GM21576 (cell line): ENCODE data around the gene MAML1.

Experiments
- ATAC-seq: cut with Tn5 transposase; IDR thresholded peaks from one replicate; pipeline ENCODE4 v1.9.1; 2021; ENCODE audit warnings: mild to moderate bottlenecking, moderate library complexity; ENCODE audit not compliant: unreplicated experiment

MAML1 gene

DNA sequence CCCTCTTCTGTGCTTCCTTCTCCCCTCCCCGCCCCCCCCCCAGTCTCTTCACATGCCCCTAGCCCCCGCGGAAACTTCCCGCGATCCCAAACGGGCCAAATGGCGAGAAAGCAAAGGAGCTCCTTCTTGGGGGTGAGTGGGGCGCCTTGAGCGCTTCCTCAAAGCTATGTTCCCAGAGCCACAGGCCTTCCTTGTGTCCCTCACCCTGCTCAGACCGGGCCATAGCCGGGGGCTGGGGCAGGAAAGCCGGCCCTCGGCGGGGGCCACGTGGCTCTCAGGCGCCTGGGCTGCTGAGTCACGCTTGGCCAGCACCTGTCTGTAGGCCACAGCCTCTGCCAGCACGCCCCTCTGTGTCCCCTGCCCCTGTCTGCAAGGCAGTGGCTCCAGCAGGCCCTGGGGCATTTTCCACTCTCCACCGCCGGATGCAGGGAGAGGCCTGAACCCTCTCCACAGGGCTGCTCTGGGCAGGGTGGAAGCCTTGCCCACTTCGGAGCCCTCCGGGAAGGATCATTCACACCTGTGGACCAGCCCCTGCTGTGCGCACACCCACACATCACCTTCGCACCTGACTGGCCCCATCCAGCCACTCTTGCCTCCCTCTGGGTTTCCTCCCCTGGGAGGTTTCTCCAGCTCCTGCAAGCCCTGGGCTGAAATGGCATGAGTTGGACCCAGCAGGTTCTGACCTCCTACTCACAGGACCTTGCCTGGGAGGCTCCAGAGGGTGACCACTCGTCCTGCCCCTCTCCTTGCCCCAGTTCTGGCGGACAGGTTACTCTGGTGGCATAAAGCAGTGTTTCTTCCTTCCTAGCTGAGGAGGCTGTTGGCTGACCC, 86.9 kb downstream of the MAML1 start:
- peak; percentile 19 for ATAC-seq

DNA sequence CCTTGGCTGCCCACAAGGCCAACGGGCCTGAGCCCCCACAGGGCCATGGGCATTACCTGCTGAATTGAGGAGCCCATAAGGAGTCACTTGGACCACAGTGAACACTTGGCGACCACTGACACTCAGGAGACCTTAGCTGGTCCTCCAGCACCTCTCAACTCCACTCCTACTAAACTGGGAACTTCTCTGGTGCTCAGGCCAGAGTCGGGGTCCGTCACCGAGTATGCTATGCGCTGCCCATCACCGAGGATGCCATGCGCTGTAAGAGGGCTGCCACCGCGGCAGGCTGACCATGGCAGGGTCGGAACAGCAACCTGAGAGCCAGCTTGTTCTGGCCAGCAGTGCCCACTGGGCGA, 87.5 kb downstream of the MAML1 start:
- ATAC-seq: no peak

DNA sequence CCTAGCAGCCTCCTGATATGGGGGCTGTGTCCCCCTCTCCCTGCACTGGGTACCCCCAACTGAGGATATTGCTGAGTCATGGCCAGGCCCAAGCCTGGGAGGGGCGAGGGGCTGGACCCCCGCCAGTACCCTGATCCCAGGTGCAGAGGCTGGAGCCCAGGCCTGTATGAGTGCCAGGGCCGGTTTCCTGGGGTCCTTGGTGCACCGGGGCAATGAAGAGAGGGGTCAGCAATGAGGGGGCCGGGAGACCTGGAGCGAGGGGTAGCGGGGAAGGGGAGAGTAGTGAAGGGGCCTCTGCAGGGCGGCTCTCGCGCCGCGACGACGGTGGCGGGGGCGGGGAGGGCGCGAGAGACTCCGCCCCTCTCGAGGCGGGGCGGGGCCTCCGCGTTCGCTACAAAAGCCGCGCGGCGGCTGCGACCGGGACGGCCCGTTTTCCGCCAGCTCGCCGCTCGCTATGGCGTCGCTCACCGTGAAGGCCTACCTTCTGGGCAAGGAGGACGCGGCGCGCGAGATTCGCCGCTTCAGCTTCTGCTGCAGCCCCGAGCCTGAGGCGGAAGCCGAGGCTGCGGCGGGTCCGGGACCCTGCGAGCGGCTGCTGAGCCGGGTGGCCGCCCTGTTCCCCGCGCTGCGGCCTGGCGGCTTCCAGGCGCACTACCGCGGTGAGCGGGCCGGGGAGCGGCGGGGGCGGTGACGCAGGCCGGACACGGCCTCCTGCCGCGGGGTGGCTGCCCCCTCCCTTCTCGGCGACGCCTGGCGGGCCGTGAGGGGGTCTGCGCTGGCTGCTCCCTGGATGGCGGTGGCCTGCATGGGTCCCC, 88.1 kb downstream of the MAML1 start, which contains the start of gene SQSTM1:
Gene SQSTM1 (plus strand): TSS at position 423 of the 815 bp plus-strand sequence. CDS start 32 bp downstream, at position 455.
- ATAC-seq: peak; percentile 34

DNA sequence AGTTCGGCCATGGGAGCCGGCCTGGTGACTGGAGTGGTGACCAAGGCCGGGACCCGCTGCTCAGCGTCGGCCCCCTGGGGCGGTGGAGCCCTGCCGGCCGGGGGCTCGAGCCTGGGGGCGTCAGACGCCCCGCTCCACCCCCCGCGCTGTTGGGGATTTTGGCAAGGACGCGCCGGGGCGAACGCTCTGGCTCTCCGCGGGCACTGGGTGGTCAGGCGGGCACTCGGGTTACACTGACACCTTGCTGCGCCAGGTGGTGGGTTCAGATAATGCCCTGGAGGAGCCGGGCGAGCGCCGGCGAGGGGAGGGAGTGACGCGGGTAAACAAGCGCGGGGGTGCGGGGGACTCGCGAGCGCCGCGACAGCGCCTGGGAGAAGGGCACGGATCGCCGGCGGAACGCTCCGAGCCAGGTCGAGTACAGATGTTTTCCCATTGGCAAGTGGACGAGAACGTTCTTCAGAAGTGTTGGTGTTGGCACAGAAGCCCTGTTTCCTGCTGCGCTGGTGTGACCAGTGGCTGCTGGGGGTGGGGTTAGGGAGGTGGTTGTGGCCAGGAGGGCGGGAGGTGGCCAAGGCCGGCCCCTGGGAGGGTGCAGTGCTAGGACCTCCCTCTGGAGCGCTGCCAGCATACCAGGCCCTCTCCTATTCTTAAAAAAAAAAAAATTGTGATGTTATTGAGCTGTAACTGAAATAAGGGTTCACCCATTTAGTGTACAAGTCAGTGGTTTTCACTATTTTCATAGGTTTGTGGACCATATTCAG, 88.9 kb downstream of the MAML1 start:
- ATAC-seq: peak; percentile 44

DNA sequence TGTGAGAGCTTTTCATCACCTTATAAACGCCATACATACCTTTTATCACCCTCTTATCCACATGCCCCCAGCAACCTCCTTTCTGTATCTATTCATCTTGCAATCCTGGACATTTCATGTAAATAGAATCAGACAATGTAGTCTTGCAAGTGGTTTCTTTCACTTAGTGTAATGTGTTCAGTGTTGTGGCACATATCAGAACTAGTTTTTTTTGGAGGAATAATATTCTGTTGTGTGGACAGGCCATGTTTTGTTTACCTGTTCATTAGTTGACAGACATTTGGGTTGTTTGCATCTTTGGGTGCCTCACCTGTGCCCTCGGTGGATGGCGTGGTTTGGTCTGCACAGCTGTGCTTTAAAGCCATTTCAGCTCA, 89.4 kb downstream of the MAML1 start:
- no peak for ATAC-seq

DNA sequence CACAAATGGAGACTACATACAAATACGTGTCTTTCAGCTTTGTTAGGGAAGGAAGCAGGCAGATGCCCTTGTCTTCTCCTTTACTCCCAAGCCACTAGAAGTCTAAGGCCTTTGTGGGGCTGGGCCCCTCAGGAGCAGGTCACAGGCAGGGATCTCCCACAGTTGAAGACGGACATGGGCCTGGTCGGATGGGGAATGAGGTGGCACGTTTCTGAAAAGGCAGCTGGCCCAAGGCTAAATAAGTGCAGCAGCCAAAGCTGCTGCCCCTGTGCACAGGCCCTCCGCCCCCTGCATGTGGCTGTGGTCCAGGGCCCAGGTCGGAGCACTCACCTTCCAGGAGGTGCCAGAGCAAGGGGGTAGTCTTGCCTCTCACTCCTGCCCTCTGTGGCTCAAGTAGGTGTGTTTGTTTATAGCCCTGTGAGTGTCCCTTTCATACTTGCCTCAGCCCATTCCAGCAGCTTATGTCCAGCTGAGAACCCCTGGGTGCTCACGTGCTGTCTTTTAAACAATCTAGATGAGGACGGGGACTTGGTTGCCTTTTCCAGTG, 89.9 kb downstream of the MAML1 start:
- no peak for ATAC-seq

DNA sequence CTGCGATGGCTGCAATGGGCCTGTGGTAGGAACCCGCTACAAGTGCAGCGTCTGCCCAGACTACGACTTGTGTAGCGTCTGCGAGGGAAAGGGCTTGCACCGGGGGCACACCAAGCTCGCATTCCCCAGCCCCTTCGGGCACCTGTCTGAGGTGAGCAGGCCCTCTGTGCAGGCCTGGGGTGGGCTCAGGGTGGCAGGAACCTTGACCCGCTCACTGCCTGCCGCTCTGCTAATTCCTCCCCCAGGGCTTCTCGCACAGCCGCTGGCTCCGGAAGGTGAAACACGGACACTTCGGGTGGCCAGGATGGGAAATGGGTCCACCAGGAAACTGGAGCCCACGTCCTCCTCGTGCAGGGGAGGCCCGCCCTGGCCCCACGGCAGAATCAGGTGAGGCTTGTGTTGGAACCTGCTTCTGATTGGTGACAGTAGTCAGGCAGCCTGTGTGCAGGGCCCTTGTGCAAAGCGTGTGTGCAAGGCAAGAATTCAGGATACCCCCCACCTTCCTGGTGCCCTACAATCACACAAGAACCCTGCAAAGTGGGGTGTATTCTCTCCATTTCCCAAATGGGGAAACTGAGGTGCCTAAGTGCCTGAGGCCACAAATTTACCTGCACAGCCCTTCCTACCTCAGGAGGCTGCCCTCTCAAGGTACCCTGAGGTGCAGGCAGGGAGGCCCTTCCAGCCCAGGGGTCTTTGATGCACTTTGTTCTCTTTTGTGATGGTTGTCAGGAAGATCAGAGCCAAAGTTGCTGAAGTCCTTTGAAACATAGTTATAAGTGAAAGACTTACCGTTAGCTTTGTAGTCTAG, 91.5 kb downstream of the MAML1 start:
- no peak for ATAC-seq

DNA sequence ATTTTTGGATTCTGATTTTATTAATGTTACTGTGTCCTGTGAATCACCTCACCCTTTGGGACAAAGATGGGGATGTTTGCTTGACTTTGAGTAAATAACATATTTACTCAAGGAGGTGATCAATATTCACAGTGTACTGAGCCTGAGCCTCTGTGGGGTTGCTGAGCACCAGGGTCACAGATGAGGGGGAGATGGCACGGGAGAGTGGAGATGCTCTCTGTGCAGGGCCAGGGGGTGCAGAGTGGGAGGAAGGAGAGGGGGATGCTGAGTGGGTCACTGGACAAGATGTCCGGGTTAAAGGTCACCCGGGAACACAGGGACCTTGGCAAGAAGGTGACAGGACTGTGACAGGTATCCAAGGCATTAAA, 92.1 kb downstream of the MAML1 start:
- no peak for ATAC-seq

DNA sequence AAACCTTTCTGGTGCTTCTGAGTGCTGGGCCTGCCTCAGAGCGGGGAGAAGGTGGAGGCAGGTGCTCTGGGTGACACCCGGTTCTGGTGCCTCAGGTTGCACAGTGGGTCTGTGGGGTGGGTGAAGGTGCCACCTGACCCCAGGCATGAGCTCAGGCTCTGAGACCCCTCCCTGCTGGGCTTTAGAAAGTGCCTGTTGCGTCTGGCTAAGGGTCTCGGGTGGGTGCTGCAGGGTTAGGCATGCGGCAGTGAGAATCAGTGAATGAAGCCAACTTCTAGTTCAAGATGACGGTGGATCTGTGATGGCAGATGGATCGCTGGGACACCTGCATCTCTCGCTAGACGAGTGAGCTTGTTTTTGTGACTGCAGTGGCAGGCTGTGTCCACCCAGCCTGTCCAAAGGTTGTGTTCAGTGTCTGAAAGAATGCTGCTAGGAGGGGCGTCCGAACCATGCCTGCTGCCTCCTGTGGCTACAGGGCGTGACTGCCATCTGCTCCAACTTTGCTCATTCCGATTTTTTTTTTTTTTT, 93.1 kb downstream of the MAML1 start:
- no peak for ATAC-seq
